Bronchial epithelial cell (primary cell): ENCODE data around the gene YBX3. TPM values are rescaled to one million over a fixed set of nuclear protein-coding genes. Genes with fewer than 3 reads are reported as not detected.

Source experiments
- DNase-seq: peaks from one replicate; pipeline ENCODE4 v3.0.0-alpha.2; 2010; ENCODE audit warnings: low read depth
- FAIRE-seq: peaks from 2 replicates; lab custom pipeline; 2011; peaks lifted over from hg19 to GRCh38; lab: Jason Lieb, UNC
- H3K27me3 ChIP-seq: 2 replicates; pipeline ENCODE4 v1.5.1; 2011; ENCODE audit warnings: low read length; ENCODE audit not compliant: control insufficient read depth, insufficient read depth
- H3K36me3 ChIP-seq: 2 replicates; pipeline ENCODE4 v1.5.1; 2011; ENCODE audit warnings: low read length; ENCODE audit not compliant: control insufficient read depth, insufficient read depth
- H3K4me3 ChIP-seq: 2 replicates; pipeline ENCODE4 v1.5.1; 2011; ENCODE audit warnings: mild to moderate bottlenecking, low read depth, low read length, control low read depth
- CTCF ChIP-seq: IDR thresholded peaks from 2 replicates; pipeline ENCODE4 v1.5.1; 2011; ENCODE audit warnings: mild to moderate bottlenecking, moderate library complexity, low read length, control low read depth, inconsistent platforms; ENCODE audit not compliant: insufficient read depth, severe bottlenecking
- total RNA-seq: library from RNA; depleted of rRNA; stranded (reverse); fragments of >200 nt; gene quantifications from 2 replicates; pipeline ENCODE4 v1.2.1, GENCODE V29; 2014

Gene YBX3
- 134 and 164 TPM in 2 replicates for total RNA-seq

- no peaks in the 10 kb centered on the region for H3K27me3 ChIP-seq
- TF ChIP-seq CTCF = no peak
- DNase-seq = peak; percentile 62
- H3K4me3 ChIP-seq = peak within 1 kb of the TSS; percentile 67
- peaks cover 2% of the 10 kb centered on the region for H3K36me3 ChIP-seq
- FAIRE-seq = no peak
These were observed at the start of gene YBX3 for GRCh38 chr12:10722905-10723746. Gene YBX3, minus strand, starts transcription at chr12:10723323. Its CDS starts 212 bp downstream, at chr12:10723111.

GRCh38 chr12:10771132-10771733, 48.1 kb upstream of the YBX3 start:
- DNase-seq (peak; percentile 44), FAIRE-seq (no peak)
- peaks cover 11% of the 10 kb centered on the region for H3K27me3 ChIP-seq
- no peaks in the 10 kb centered on the region for H3K36me3 ChIP-seq
- no peak overlapping the region for H3K4me3 ChIP-seq
- peak; percentile 45 for TF ChIP-seq CTCF

DNA sequence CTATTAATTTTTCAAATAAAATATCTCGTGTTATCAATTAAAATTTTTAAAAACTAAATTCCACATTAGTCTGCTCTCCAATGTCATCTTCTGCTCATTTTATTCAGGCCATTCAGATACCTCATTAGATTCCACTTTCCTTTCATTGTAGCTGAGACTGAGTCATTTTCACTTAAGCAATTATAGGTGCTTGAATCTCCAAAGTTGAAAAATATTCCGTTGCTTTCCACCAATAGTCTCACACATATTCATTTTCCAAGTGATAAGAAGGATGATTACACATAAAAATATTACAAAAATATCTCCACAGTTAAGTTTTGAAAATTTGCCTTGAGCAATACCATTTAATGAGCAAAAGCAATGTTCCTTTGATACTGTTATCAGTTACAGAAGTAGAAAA, 36.5 kb upstream of the YBX3 start:
- Histone ChIP-seq H3K27me3 (peaks cover 1% of the 10 kb centered on the region), H3K4me3 (no peak overlapping the region), H3K36me3 (no peaks in the 10 kb centered on the region)
- no peak for TF ChIP-seq CTCF
- FAIRE-seq (no peak), DNase-seq (no peak)

GRCh38 chr12:10756194-10756593, 33.1 kb upstream of the YBX3 start:
- no peak overlapping the region for H3K4me3 ChIP-seq
- no peaks in the 10 kb centered on the region for H3K36me3 ChIP-seq
- H3K27me3 ChIP-seq = peaks cover 1% of the 10 kb centered on the region
- DNase-seq (no peak), FAIRE-seq (no peak)
- no peak for TF ChIP-seq CTCF

- Histone ChIP-seq H3K4me3 (no peak overlapping the region), H3K27me3 (peaks cover under 1% of the 10 kb centered on the region), H3K36me3 (no peaks in the 10 kb centered on the region)
- FAIRE-seq (no peak), DNase-seq (peak; percentile 80)
- no peak for TF ChIP-seq CTCF
These were observed 29.9 kb upstream of the YBX3 start for GRCh38 chr12:10753059-10753458.
